SK-N-SH (cell line): ENCODE results near the gene HHAT. TPM values are rescaled to one million over a fixed set of nuclear protein-coding genes. Genes with fewer than 3 reads are reported as not detected.

Source experiments
- CTCF ChIA-PET: fragments of 300-600, 350-600 bp; formaldehyde crosslinking; extraction: SDS; loops from one replicate; lab custom pipeline; 2021; lab: Yijun Ruan, JAX
- POLR2A ChIA-PET: fragments of 350-600 bp; sonication (Branson Sonifier 250); formaldehyde crosslinking; extraction: SDS; loops from one replicate; lab custom pipeline; 2020; ENCODE audit warnings: antibody characterized with exemption, inconsistent platforms; lab: Yijun Ruan, JAX
- DNase-seq: peaks from one replicate; pipeline ENCODE4 v3.0.0; 2012
- H2AFZ ChIP-seq: fragments of 200-600 bp; sonication (generic); 2 replicates; pipeline ENCODE4 v1.8.1; 2016; ENCODE audit warnings: antibody characterized with exemption, mild to moderate bottlenecking, low read depth
- H3F3A ChIP-seq: fragments of 200-600 bp; sonication (generic); replicated peaks from 2 replicates; pipeline ENCODE3; 2016; ENCODE audit warnings: antibody characterized with exemption, mild to moderate bottlenecking; ENCODE audit not compliant: insufficient read depth
- H3K27ac ChIP-seq, 2 experiments: fragments of 200-500 bp in 1 of 2; fragments of 200-600 bp in 1 of 2; sonication (Bioruptor generic) in 1 of 2; sonication (generic), shearing (Covaris generic) in 1 of 2; 2 replicates each; pipeline versions ENCODE4 v1.5.1 to v1.6.1; 2014 to 2016; ENCODE audit warnings: low read depth in 2 of 2, inconsistent platforms in 1 of 2, low read length in 1 of 2, mild to moderate bottlenecking in 1 of 2, mixed read lengths in 1 of 2
- H3K27me3 ChIP-seq: fragments of 200-600 bp; sonication (generic), shearing (Covaris generic); 2 replicates; pipeline ENCODE4 v1.6.1; 2016; ENCODE audit warnings: mixed run types; ENCODE audit not compliant: insufficient read depth
- H3K36me3 ChIP-seq, 2 experiments: fragments of 200-500 bp in 1 of 2; fragments of 200-600 bp in 1 of 2; sonication (Bioruptor generic) in 1 of 2; sonication (generic) in 1 of 2; replicated peaks in 1 of 2; 2 replicates each; pipeline versions ENCODE3 to v1.5.1; 2014 to 2016; ENCODE audit warnings: low read length in 1 of 2, mild to moderate bottlenecking in 1 of 2; ENCODE audit not compliant: insufficient read depth in 2 of 2, control insufficient read depth in 1 of 2
- H3K4me1 ChIP-seq, 2 experiments: fragments of 200-500 bp in 1 of 2; fragments of 200-600 bp in 1 of 2; sonication (Bioruptor generic) in 1 of 2; sonication (generic), shearing (Covaris generic) in 1 of 2; 2 replicates each; pipeline versions ENCODE4 v1.5.1 to v1.6.1; 2014 to 2016; ENCODE audit warnings: low read depth in 1 of 2, low read length in 1 of 2, mixed run types in 1 of 2; ENCODE audit not compliant: insufficient read depth in 2 of 2, control insufficient read depth in 1 of 2
- H3K4me2 ChIP-seq: fragments of 200-600 bp; sonication (generic), shearing (Covaris generic); 2 replicates; pipeline ENCODE4 v1.6.1; 2017; ENCODE audit warnings: mixed run types
- H3K4me3 ChIP-seq, 2 experiments: fragments of 200-500 bp in 1 of 2; fragments of 200-600 bp in 1 of 2; sonication (Bioruptor generic) in 1 of 2; sonication (generic), shearing (Covaris generic) in 1 of 2; 2 replicates each; pipeline versions ENCODE4 v1.5.1 to v1.8.1; 2014 to 2016; ENCODE audit warnings: low read depth in 2 of 2, inconsistent platforms in 1 of 2, low read length in 1 of 2, mild to moderate bottlenecking in 1 of 2, mixed read lengths in 1 of 2, moderate library complexity in 1 of 2
- H3K79me2 ChIP-seq: fragments of 200-600 bp; sonication (generic); 2 replicates; pipeline ENCODE4 v1.8.1; 2017; ENCODE audit warnings: mild to moderate bottlenecking; ENCODE audit not compliant: insufficient read depth
- H3K9ac ChIP-seq: fragments of 200-600 bp; sonication (generic); 2 replicates; pipeline ENCODE4 v1.6.1; 2017; ENCODE audit warnings: mixed run types
- H3K9me2 ChIP-seq: fragments of 200-600 bp; sonication (generic); 2 replicates; pipeline ENCODE4 v1.6.1; 2017; ENCODE audit warnings: mixed run types
- H3K9me3 ChIP-seq: fragments of 200-600 bp; sonication (generic); 2 replicates; pipeline ENCODE4 v1.6.1; 2017; ENCODE audit warnings: mixed run types, mild to moderate bottlenecking, moderate library complexity
- H4K20me1 ChIP-seq: fragments of 200-600 bp; sonication (generic); 2 replicates; pipeline ENCODE4 v1.6.1; 2017; ENCODE audit warnings: mild to moderate bottlenecking, mixed run types; ENCODE audit not compliant: insufficient read depth
- EP300 ChIP-seq, 2 experiments: IDR thresholded peaks; 2 replicates each; pipeline versions ENCODE4 v1.4.0 to v1.6.1; 2012; ENCODE audit warnings: borderline replicate concordance in 1 of 2, low read depth in 1 of 2, low read length in 1 of 2
- EZH2phosphoT487 ChIP-seq: fragments of 200-600 bp; sonication (generic); IDR thresholded peaks from 2 replicates; pipeline ENCODE4 v1.6.1; 2017; ENCODE audit warnings: low read depth, mixed run types, mild to moderate bottlenecking, antibody characterized with exemption, moderate library complexity, borderline replicate concordance
- FOXM1 ChIP-seq: IDR thresholded peaks from 2 replicates; pipeline ENCODE4 v1.4.0; 2012; ENCODE audit warnings: low read depth, mild to moderate bottlenecking
- GABPA ChIP-seq: IDR thresholded peaks from 2 replicates; pipeline ENCODE4 v1.4.0; 2012; ENCODE audit warnings: low read depth, mild to moderate bottlenecking
- GATA2 ChIP-seq: sonication (generic); formaldehyde crosslinking; IDR thresholded peaks from 2 replicates; pipeline ENCODE4 v1.5.0; 2020; ENCODE audit warnings: mild to moderate bottlenecking, missing genetic modification reagents
- JUND ChIP-seq: IDR thresholded peaks from 2 replicates; pipeline ENCODE4 v1.4.0; 2012
- MXI1 ChIP-seq: IDR thresholded peaks from 2 replicates; pipeline ENCODE4 v1.6.1; 2012; ENCODE audit warnings: mild to moderate bottlenecking, low read depth, low read length, improper control_type of control experiment
- NRF1 ChIP-seq: IDR thresholded peaks from 2 replicates; pipeline ENCODE4 v1.6.1; 2012; ENCODE audit warnings: low read depth, mild to moderate bottlenecking, low read length
- RXRA ChIP-seq: IDR thresholded peaks from 2 replicates; pipeline ENCODE4 v1.4.0; 2012; ENCODE audit warnings: low read depth, mild to moderate bottlenecking, borderline replicate concordance
- SIN3A ChIP-seq: IDR thresholded peaks from 2 replicates; pipeline ENCODE4 v1.6.1; 2012; ENCODE audit warnings: low read depth, mild to moderate bottlenecking, low read length, moderate library complexity, borderline replicate concordance
- SMC3 ChIP-seq: IDR thresholded peaks from 2 replicates; pipeline ENCODE4 v1.6.1; 2012; ENCODE audit warnings: low read depth, low read length, improper control_type of control experiment
- TEAD4 ChIP-seq: IDR thresholded peaks from 2 replicates; pipeline ENCODE4 v1.4.0; 2012; ENCODE audit warnings: mild to moderate bottlenecking, borderline replicate concordance; ENCODE audit not compliant: insufficient read depth
- WGBS: methylation state at CpG from one replicate; pipeline ENCODE4 v1.1.6; 2017; ENCODE audit warnings: low lambda C conversion rate; 5-methylcytosine and 5-hydroxymethylcytosine counted together
- polyA plus RNA-seq, 3 experiments: library from polyadenylated mRNA; depleted of rRNA; stranded (reverse); fragments of >200 nt; gene quantifications; 2 replicates each; pipeline ENCODE4 v1.2.3, GENCODE V29; 2012
- TF ChIP-seq, protein P1 (sequence below): fragments of 150-350 bp; IDR thresholded peaks from 2 replicates; pipeline ENCODE4 v1.6.1; 2017; ENCODE audit warnings: antibody characterized with exemption, low read length, low read depth, borderline replicate concordance
- TF ChIP-seq, protein P2 (sequence below): fragments of 150-350 bp; IDR thresholded peaks from 2 replicates; pipeline ENCODE4 v1.6.1; 2016; ENCODE audit warnings: mild to moderate bottlenecking, low read depth, low read length
- TF ChIP-seq, protein P3 (sequence below): IDR thresholded peaks from 2 replicates; pipeline ENCODE4 v1.6.1; 2012; ENCODE audit warnings: mild to moderate bottlenecking, low read depth, low read length, moderate library complexity
- TF ChIP-seq, protein P4 (sequence below): fragments of 200-600 bp; sonication (generic); IDR thresholded peaks from 2 replicates; pipeline ENCODE4 v1.6.1; 2017; ENCODE audit warnings: antibody characterized with exemption, mild to moderate bottlenecking, moderate library complexity
- TF ChIP-seq, protein P5 (sequence below): IDR thresholded peaks from 2 replicates; pipeline ENCODE4; 2012

HHAT gene
- polyA plus RNA-seq, 1 of the 3 experiments (the other 2 are of a cell fraction) = 8.1 TPM

DNA sequence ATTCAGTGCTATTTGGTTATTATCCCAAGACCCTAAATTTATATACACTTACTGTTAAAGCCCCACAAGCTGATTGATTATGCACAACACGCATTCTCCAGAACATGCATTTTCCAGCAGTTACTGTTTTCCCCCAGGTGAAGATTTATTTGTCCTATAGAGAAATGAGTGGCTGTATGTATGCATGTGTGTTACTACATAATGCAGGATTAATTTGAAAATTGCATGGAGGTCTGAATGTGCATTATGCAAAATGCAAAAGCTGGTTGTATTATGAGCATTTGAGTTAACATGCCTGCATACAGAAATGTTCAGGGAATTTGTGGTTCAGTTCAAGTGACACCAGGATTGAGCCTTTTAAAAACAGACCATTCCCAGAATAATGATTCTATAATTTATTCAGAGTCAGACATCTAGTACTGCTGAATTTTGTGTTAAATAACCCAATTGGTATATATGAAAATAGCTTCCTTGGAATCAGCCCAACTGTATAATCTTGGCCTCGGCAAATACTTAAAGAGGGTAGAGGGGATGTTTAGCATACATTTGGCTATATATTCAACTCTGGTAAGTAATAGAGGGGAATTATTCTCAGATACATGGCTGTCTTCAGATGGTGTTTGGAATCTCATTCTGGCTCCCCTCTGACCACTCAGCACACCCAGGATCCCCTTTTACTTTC lies 320.0 kb downstream of the HHAT start (continued):
- TF ChIP-seq FOXM1 = no peak

DNA sequence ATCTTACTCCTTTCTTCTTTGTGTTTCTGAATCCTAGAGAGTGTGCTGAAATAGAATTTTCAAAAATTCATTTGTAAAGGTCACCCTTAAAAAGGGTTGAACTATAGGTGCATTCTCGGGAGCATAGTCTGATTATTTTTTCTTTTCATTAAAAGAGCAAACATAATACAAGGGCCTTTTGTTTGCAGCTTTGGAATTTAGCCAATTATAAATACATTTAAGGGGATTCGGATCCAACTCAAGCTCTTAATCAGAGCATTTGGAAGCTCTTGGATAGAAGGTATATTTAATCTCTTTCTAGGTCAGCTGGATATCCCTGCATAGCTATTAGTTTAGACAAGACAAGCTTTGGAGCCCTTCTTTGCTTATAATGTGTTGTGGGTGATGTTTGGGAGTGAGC lies 321.7 kb downstream of the HHAT start:
- Histone ChIP-seq H3K9ac (no peak overlapping the region), H2AFZ (no peak overlapping the region), H3K9me3 (no peaks in the 10 kb centered on the region), H3K4me1 (peaks cover 9 to 18% of the 10 kb centered on the region in 2 experiments; a peak in 3 of 4 replicates), H3F3A (no peaks in the 10 kb centered on the region), H3K27ac (no peak overlapping the region), H3K4me2 (no peak overlapping the region), H3K36me3 (no peaks in the 10 kb centered on the region), H3K79me2 (no peaks in the 10 kb centered on the region), H3K27me3 (no peaks in the 10 kb centered on the region), H3K4me3 (no peak overlapping the region), H4K20me1 (no peaks in the 10 kb centered on the region), H3K9me2 (no peaks in the 10 kb centered on the region)
- no peak for DNase-seq
- CTCF ChIA-PET = interaction anchor here (1.2 to 2.9 kb wide), 2 partner anchors 484 to 485 kb away, joined by 4 to 18 read pairs; partner anchors contain the start of gene KCNH1
- TF ChIP-seq, protein P1, sequence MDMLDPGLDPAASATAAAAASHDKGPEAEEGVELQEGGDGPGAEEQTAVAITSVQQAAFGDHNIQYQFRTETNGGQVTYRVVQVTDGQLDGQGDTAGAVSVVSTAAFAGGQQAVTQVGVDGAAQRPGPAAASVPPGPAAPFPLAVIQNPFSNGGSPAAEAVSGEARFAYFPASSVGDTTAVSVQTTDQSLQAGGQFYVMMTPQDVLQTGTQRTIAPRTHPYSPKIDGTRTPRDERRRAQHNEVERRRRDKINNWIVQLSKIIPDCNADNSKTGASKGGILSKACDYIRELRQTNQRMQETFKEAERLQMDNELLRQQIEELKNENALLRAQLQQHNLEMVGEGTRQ = no peak
- no peak for TF ChIP-seq GATA2 (CRISPR knock-in tag)
- no peak for TF ChIP-seq TEAD4
- no peak for TF ChIP-seq EZH2phosphoT487
- no peak for TF ChIP-seq MXI1
- TF ChIP-seq NRF1 = no peak
- TF ChIP-seq, protein P2, sequence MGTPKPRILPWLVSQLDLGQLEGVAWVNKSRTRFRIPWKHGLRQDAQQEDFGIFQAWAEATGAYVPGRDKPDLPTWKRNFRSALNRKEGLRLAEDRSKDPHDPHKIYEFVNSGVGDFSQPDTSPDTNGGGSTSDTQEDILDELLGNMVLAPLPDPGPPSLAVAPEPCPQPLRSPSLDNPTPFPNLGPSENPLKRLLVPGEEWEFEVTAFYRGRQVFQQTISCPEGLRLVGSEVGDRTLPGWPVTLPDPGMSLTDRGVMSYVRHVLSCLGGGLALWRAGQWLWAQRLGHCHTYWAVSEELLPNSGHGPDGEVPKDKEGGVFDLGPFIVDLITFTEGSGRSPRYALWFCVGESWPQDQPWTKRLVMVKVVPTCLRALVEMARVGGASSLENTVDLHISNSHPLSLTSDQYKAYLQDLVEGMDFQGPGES = no peak
- TF ChIP-seq, protein P3, sequence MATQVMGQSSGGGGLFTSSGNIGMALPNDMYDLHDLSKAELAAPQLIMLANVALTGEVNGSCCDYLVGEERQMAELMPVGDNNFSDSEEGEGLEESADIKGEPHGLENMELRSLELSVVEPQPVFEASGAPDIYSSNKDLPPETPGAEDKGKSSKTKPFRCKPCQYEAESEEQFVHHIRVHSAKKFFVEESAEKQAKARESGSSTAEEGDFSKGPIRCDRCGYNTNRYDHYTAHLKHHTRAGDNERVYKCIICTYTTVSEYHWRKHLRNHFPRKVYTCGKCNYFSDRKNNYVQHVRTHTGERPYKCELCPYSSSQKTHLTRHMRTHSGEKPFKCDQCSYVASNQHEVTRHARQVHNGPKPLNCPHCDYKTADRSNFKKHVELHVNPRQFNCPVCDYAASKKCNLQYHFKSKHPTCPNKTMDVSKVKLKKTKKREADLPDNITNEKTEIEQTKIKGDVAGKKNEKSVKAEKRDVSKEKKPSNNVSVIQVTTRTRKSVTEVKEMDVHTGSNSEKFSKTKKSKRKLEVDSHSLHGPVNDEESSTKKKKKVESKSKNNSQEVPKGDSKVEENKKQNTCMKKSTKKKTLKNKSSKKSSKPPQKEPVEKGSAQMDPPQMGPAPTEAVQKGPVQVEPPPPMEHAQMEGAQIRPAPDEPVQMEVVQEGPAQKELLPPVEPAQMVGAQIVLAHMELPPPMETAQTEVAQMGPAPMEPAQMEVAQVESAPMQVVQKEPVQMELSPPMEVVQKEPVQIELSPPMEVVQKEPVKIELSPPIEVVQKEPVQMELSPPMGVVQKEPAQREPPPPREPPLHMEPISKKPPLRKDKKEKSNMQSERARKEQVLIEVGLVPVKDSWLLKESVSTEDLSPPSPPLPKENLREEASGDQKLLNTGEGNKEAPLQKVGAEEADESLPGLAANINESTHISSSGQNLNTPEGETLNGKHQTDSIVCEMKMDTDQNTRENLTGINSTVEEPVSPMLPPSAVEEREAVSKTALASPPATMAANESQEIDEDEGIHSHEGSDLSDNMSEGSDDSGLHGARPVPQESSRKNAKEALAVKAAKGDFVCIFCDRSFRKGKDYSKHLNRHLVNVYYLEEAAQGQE = no peak
- TF ChIP-seq GABPA = no peak
- TF ChIP-seq JUND = no peak
- no peak for TF ChIP-seq SMC3
- no peak for TF ChIP-seq EP300 (IDR thresholded peaks at IDR 0.05; ENCODE audit: borderline replicate concordance in 1 of 2, low read depth in 1 of 2, low read length in 1 of 2)
- TF ChIP-seq SIN3A = no peak
- TF ChIP-seq, protein P4, sequence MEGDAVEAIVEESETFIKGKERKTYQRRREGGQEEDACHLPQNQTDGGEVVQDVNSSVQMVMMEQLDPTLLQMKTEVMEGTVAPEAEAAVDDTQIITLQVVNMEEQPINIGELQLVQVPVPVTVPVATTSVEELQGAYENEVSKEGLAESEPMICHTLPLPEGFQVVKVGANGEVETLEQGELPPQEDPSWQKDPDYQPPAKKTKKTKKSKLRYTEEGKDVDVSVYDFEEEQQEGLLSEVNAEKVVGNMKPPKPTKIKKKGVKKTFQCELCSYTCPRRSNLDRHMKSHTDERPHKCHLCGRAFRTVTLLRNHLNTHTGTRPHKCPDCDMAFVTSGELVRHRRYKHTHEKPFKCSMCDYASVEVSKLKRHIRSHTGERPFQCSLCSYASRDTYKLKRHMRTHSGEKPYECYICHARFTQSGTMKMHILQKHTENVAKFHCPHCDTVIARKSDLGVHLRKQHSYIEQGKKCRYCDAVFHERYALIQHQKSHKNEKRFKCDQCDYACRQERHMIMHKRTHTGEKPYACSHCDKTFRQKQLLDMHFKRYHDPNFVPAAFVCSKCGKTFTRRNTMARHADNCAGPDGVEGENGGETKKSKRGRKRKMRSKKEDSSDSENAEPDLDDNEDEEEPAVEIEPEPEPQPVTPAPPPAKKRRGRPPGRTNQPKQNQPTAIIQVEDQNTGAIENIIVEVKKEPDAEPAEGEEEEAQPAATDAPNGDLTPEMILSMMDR = no peak
- TF ChIP-seq RXRA = no peak
- TF ChIP-seq, protein P5, sequence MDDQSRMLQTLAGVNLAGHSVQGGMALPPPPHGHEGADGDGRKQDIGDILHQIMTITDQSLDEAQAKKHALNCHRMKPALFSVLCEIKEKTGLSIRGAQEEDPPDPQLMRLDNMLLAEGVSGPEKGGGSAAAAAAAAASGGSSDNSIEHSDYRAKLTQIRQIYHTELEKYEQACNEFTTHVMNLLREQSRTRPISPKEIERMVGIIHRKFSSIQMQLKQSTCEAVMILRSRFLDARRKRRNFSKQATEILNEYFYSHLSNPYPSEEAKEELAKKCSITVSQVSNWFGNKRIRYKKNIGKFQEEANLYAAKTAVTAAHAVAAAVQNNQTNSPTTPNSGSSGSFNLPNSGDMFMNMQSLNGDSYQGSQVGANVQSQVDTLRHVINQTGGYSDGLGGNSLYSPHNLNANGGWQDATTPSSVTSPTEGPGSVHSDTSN = no peak
- WGBS = 60% methylated on average over 2 of the region's 2 CpGs
- POLR2A ChIA-PET = no interaction called here
